ENCODE measurements around the gene COQ10B.

Gene COQ10B

DNA sequence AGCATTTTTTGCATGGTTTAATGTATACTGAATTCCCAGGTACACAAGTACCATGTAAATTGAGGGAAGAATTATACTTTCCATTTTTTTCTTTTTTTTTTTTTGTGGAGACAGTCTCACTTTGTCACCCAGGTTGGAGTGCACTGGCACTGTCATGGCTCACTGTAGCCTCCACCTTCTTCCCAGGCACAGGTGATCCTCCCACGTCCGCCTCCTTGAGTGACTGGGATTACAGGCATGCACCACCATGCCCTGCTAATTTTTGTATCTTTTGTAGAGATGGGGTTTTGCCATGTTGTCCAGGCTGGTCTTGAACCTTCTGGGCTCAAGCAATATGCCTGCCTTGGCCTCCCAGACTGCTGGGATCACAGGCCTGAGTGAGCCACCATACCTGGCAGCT is 50.6 kb downstream of the COQ10B start:
- peaks cover 58% of the 10 kb centered on the region for H3K36me3 Mint-ChIP-seq (ENCODE audit: low read depth)
- H3K4me1 Mint-ChIP-seq (ENCODE audit: low read depth): peaks cover 33% of the 10 kb centered on the region
- peak overlapping the region; percentile 65 for H3K27ac Mint-ChIP-seq

DNA sequence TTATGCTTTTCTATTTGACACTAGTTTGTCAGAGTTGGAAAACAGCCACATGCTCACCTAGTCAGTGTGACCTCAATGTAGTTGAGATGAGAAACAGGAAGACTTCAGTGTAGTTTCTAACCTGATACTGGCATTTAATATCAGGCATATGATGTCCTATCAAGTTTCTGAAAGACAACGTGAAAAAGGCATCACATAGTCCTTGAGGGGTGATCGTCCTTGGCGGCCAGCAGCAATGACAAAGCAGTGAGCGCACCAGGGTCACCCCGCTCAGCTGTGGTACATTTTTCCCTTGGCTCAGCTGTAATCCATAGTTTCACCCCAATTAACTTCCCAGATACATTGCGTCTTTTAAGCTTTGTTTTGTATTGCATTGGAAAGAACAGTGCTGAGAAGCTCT is 51.2 kb downstream of the COQ10B start:
- Mint-ChIP-seq H3K4me1 (ENCODE audit: low read depth) (peaks cover 33% of the 10 kb centered on the region), H3K9me3 (no peaks in the 10 kb centered on the region), H3K27ac (peak overlapping the region; percentile 65), H3K27me3 (no peaks in the 10 kb centered on the region), H3K36me3 (ENCODE audit: low read depth) (peaks cover 55% of the 10 kb centered on the region), H3K4me3 (peak overlapping the region; percentile 56)

More for the DNA sequence above, 50.6 kb downstream of the COQ10B start:
- Mint-ChIP-seq H3K27me3 (no peaks in the 10 kb centered on the region), H3K9me3 (no peaks in the 10 kb centered on the region), H3K4me3 (peak overlapping the region; percentile 56)

DNA sequence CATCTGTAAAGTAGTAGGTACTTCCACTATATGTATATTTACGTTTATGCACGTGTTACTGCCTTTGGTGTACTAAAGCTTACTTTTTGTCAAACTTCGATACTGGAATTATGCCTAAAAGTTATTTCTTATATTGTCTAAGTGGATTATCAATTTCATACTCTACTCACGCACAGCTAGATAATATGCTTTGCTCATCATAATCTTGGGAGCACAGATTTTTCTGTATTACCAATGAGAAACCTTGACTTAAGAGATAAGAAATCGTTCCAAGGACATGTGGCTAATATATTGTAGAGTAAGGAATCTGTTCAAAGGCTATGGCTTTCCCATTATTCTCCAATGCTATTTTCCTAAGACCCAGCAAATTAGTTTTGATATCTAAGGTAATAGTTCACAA is 53.3 kb downstream of the COQ10B start:
- no peak overlapping the region for H3K27ac Mint-ChIP-seq
- peaks cover 28% of the 10 kb centered on the region for H3K4me1 Mint-ChIP-seq (ENCODE audit: low read depth)
- no peaks in the 10 kb centered on the region for H3K9me3 Mint-ChIP-seq
- no peak overlapping the region for H3K4me3 Mint-ChIP-seq
- peaks cover 44% of the 10 kb centered on the region for H3K36me3 Mint-ChIP-seq (ENCODE audit: low read depth)
- no peaks in the 10 kb centered on the region for H3K27me3 Mint-ChIP-seq

DNA sequence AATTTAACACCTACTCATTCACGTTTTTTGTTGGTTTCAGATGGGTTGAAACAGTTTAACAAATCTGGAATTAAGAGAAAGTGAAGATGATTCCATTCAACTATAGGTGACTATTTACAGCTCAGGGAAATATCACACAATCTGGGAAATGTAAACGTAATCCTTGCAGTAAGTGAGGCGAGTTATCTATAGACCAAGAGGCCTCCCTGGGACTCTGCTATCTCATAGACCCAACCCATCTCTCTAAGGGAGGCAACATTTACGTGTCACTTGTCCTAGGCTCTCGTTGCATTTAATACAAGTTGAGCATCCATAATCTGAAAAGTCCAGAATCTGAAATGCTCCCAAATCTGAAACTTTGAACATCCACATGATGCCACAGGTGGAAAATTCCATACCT is 60.6 kb downstream of the COQ10B start:
- H3K4me1 Mint-ChIP-seq (ENCODE audit: low read depth): peaks cover 32% of the 10 kb centered on the region
- H3K9me3 Mint-ChIP-seq: no peaks in the 10 kb centered on the region
- H3K4me3 Mint-ChIP-seq: no peak overlapping the region
- no peaks in the 10 kb centered on the region for H3K27me3 Mint-ChIP-seq
- peaks cover 12% of the 10 kb centered on the region for H3K36me3 Mint-ChIP-seq (ENCODE audit: low read depth)
- H3K27ac Mint-ChIP-seq: no peak overlapping the region

DNA sequence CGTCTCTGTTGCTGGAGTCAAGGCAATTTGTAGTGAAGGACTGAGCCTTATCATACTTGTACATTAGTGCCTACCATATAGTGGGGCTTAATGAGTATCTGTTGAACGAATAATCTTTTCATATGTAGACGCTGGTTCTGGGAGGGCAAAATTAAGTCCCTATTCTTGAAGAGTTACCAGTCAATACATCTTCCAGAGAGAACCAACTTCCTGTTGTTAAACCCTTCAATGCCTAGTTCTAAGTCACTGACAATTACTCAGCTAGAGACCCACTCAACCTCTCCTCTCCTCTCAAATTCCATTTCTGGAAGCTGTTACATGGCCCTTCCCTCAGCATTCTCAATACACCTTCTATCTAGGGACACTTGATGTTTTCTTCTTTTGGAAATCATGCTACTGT is 61.4 kb downstream of the COQ10B start:
- peaks cover 12% of the 10 kb centered on the region for H3K36me3 Mint-ChIP-seq (ENCODE audit: low read depth)
- no peaks in the 10 kb centered on the region for H3K9me3 Mint-ChIP-seq
- H3K4me3 Mint-ChIP-seq: peak overlapping the region; percentile 99
- peaks cover 40% of the 10 kb centered on the region for H3K4me1 Mint-ChIP-seq (ENCODE audit: low read depth)
- H3K27ac Mint-ChIP-seq: peak overlapping the region; percentile 95
- no peaks in the 10 kb centered on the region for H3K27me3 Mint-ChIP-seq

DNA sequence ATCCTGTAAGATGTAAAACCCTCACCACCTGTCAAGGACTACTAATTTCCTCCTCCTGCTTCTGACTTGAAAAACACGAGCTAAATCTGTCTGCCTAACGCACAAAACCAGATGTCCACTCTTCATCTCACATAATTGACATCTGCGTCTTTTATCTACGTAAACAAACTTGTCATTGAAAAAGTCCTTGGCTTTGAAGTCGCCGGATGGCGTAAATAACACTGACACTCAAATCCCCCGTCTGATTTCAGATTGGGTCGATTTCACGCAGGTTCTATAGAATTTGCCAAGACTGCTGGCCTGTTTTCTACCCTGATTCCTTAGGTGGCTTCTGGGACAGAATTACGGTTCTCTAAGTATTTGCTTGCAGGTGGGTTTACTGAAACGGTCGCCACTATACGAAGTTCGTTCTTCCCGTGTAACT is 62.0 kb downstream of the COQ10B start:
- Mint-ChIP-seq H3K4me3 (peak overlapping the region; percentile 99), H3K27me3 (no peaks in the 10 kb centered on the region), H3K9me3 (no peaks in the 10 kb centered on the region), H3K4me1 (ENCODE audit: low read depth) (peaks cover 44% of the 10 kb centered on the region), H3K27ac (peak overlapping the region; percentile 95), H3K36me3 (ENCODE audit: low read depth) (peaks cover 13% of the 10 kb centered on the region)

DNA sequence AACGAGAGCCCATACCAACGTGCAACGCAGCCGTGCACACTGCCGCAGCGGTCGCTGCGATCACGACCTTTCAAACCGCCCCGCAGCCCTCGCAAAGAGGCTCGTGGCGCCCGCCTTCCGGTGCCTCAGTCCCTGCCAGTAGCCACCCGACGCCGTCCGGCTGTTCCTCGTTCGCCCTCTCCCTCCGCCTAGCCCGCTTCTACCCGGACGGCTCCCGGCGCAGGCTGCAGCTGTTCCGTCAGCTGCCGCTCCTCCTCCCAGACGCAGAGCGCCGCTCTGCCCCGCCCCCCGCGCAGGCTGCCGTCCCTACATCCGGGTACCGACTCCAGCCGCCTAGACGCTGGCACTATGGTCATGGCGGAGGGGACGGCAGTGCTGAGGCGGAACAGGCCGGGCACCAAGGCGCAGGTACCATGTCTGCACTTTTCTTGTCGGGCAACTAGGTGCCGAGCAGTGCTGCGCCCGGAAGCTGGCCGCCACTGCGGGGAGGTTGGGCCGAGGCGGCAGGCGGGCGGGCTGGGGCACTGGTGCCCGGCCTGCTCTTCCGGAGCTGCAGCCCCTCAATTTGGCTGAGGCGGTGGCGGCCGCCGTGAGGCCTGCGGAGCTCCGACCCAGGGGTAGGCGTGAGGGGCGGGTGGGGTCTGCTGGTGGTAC is 62.5 kb downstream of the COQ10B start, which contains the start of gene MOB4:
TSS of gene MOB4 (plus strand) at position 328 of the 654 bp plus-strand sequence. CDS start at position 349, 21 bp downstream.
- H3K9me3 Mint-ChIP-seq: no peaks in the 10 kb centered on the region
- H3K36me3 Mint-ChIP-seq (ENCODE audit: low read depth): peaks cover 17% of the 10 kb centered on the region
- H3K27me3 Mint-ChIP-seq: no peaks in the 10 kb centered on the region
- peak within 1 kb of the TSS; percentile 95 for H3K27ac Mint-ChIP-seq
- peaks cover 47% of the 10 kb centered on the region for H3K4me1 Mint-ChIP-seq (ENCODE audit: low read depth)
- H3K4me3 Mint-ChIP-seq: peak within 1 kb of the TSS; percentile 99

DNA sequence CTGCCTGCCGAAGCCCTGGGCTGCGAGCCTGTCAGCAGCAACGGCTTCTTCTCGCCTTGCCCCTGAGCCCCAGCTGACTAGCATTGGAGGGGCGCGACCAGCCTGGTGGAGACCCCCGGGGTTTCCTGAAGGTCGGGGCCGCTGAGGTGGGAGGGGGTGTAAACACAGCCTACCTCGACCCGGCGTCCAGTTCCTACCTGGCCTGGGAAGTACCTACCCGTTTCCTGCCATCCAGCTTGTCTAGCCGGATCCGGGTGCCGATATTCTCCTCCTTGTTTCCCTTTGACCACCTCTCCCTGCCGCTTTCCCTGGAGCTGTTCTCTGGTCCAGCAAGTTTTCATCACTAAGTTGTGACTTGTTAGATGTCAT is 63.0 kb downstream of the COQ10B start:
- peaks cover 19% of the 10 kb centered on the region for H3K36me3 Mint-ChIP-seq (ENCODE audit: low read depth)

DNA sequence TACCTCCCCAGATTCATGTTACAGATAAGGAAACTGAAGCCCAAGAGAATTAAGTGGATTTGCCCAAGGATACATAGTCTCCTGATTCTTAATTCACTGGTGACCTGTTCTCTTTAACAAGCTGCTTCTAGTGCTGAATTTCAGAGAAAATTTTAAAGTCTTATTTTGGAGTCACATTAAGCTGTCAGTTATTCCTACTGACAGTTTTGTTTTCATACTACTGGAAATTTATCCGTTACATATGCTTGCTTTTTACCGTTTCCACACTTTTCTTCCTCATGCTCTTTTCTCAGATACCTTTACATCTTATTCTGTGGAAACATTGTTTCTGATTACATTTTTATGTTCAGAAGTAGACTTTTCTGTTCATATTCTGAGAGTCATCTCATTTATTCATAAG is 63.8 kb downstream of the COQ10B start:
- Mint-ChIP-seq H3K36me3 (ENCODE audit: low read depth) (peaks cover 18% of the 10 kb centered on the region), H3K27ac (peak overlapping the region; percentile 91)

More for the DNA sequence above, 63.0 kb downstream of the COQ10B start:
- Mint-ChIP-seq H3K4me1 (ENCODE audit: low read depth) (peaks cover 50% of the 10 kb centered on the region), H3K9me3 (no peaks in the 10 kb centered on the region), H3K4me3 (peak overlapping the region; percentile 99), H3K27ac (peak overlapping the region; percentile 91), H3K27me3 (no peaks in the 10 kb centered on the region)

More for the DNA sequence above, 63.8 kb downstream of the COQ10B start:
- Mint-ChIP-seq H3K4me3 (peak overlapping the region; percentile 99), H3K27me3 (no peaks in the 10 kb centered on the region), H3K9me3 (no peaks in the 10 kb centered on the region), H3K4me1 (ENCODE audit: low read depth) (peaks cover 53% of the 10 kb centered on the region)
